NCI-H526 (cell line): ENCODE results near the gene SLC25A1.
"Not testable (repeated sequence)": the region's sequence is repeated elsewhere in the genome, so short reads cannot be mapped to it uniquely, and the experiment has no call there.

Source experiments
- DNase-seq, 2 experiments: peaks; one replicate each; lab custom pipeline; 2025; lab: John Stamatoyannopoulos, UW

SLC25A1 gene

GRCh38 chr22:19206287-19206686, 27.8 kb upstream of the SLC25A1 start:
- no peak for DNase-seq

GRCh38 chr22:19204640-19205039, 26.1 kb upstream of the SLC25A1 start:
- DNase-seq = no peak

- DNase-seq = no peak
Observed at GRCh38 chr22:19203834-19204233, 25.3 kb upstream of the SLC25A1 start.

- DNase-seq = not testable (repeated sequence)
Observed at GRCh38 chr22:19202799-19203186, 24.3 kb upstream of the SLC25A1 start.

- DNase-seq = no peak
Observed at GRCh38 chr22:19201869-19202798, 23.6 kb upstream of the SLC25A1 start.

GRCh38 chr22:19201130-19201868, 22.8 kb upstream of the SLC25A1 start:
- DNase-seq = no peak

GRCh38 chr22:19199479-19199878, 20.9 kb upstream of the SLC25A1 start:
- DNase-seq = no peak

- no peak for DNase-seq
Observed at GRCh38 chr22:19197997-19198865, 19.7 kb upstream of the SLC25A1 start.

GRCh38 chr22:19196841-19197612, 18.5 kb upstream of the SLC25A1 start:
- no peak for DNase-seq

GRCh38 chr22:19195796-19196731, 17.5 kb upstream of the SLC25A1 start:
- no peak for DNase-seq

GRCh38 chr22:19194766-19195536, 16.4 kb upstream of the SLC25A1 start:
- DNase-seq = no peak

GRCh38 chr22:19193879-19194278, 15.3 kb upstream of the SLC25A1 start:
- DNase-seq = no peak

GRCh38 chr22:19187716-19188563, 9.4 kb upstream of the SLC25A1 start:
- DNase-seq = no peak

GRCh38 chr22:19184276-19184997, 5.9 kb upstream of the SLC25A1 start:
- DNase-seq = no peak

- DNase-seq = no peak
Observed at GRCh38 chr22:19183216-19183615, 4.7 kb upstream of the SLC25A1 start.

- no peak for DNase-seq
Observed at GRCh38 chr22:19182472-19183157, 4.1 kb upstream of the SLC25A1 start.

GRCh38 chr22:19181786-19182471, 3.4 kb upstream of the SLC25A1 start:
- DNase-seq = no peak
